ENCODE data around the gene VTI1A. TPM values are rescaled to one million over a fixed set of nuclear protein-coding genes. Genes with fewer than 3 reads are reported as not detected.

Gene VTI1A
- total and polyA plus RNA-seq, 2 of the 8 experiments (the other 6 are each of a cell fraction or from before 2014, with no cell fraction given), result 6.0 to 20.0 TPM

DNA sequence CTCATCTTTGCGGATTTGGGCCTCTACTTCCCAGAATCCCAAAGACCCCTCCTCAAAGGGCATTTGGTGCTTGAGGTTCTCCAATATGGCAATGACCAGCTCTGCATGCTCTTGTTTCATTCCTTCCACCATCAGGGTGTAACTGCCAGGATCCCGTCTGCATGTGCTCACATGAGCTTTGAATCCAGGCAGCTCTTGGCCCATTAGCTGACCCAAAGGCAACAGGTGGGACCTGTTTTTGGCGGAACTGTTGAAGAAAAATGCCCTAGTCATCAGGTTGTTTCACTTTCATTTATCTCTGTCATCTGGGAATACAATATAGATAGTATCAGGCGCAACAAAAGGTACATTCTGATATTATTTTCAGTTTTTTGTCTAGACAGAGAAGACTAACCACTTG, 343.9 kb downstream of the VTI1A start:
- CTCF ChIA-PET (ENCODE audit: partially characterized antibody), result interaction anchor here (0.8 to 2.1 kb wide), 3 partner anchors 10 to 80 kb away, joined by 3 to 9 read pairs (median 7); no protein-coding TSS in a partner anchor
- POLR2A ChIA-PET (ENCODE audit: partially characterized antibody), result interaction anchor here (1.4 kb wide), 1 partner anchor 24 kb away, joined by 3 read pairs; no protein-coding TSS in a partner anchor
- no peak overlapping the region for H4K91ac ChIP-seq (replicated peaks; ENCODE audit: insufficient read length, low read length)
- TF ChIP-seq EZH2 (IDR thresholded peaks at IDR 0.05; ENCODE audit: low read depth, low read length, severe bottlenecking) (no peak), NANOG (IDR thresholded peaks at IDR 0.05; ENCODE audit: insufficient read depth, low read depth, low read length, poor library complexity, severe bottlenecking) (no peak), CTBP2 (IDR thresholded peaks at IDR 0.05; ENCODE audit: borderline replicate concordance, insufficient read depth, insufficient read length, low read length) (no peak), RAD21 (IDR thresholded peaks at IDR 0.05 in 1 of 2, conservative IDR thresholded peaks at IDR 0.05 in 1 of 2; ENCODE audit: low read depth in 2 of 2, low read length in 2 of 2) (no peak), TCF12 (IDR thresholded peaks at IDR 0.05; ENCODE audit: low read depth, low read length) (no peak), JUN (IDR thresholded peaks at IDR 0.05; ENCODE audit: low read depth, low read length) (no peak), RXRA (IDR thresholded peaks at IDR 0.05; ENCODE audit: insufficient read depth, low read depth, low read length) (no peak), GABPA (IDR thresholded peaks at IDR 0.05; ENCODE audit: borderline replicate concordance, insufficient read depth, low read length) (no peak), BACH1 (IDR thresholded peaks at IDR 0.05; ENCODE audit: low read length) (no peak)
- TF ChIP-seq, protein P1, sequence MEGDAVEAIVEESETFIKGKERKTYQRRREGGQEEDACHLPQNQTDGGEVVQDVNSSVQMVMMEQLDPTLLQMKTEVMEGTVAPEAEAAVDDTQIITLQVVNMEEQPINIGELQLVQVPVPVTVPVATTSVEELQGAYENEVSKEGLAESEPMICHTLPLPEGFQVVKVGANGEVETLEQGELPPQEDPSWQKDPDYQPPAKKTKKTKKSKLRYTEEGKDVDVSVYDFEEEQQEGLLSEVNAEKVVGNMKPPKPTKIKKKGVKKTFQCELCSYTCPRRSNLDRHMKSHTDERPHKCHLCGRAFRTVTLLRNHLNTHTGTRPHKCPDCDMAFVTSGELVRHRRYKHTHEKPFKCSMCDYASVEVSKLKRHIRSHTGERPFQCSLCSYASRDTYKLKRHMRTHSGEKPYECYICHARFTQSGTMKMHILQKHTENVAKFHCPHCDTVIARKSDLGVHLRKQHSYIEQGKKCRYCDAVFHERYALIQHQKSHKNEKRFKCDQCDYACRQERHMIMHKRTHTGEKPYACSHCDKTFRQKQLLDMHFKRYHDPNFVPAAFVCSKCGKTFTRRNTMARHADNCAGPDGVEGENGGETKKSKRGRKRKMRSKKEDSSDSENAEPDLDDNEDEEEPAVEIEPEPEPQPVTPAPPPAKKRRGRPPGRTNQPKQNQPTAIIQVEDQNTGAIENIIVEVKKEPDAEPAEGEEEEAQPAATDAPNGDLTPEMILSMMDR (IDR thresholded peaks at IDR 0.05; ENCODE audit: control extremely low read depth in 1 of 3, insufficient read depth in 1 of 3, low read depth in 1 of 3, low read length in 3 of 3), result no peak

More for the DNA sequence above, 343.9 kb downstream of the VTI1A start:
- Histone ChIP-seq H2BK5ac (ENCODE audit: low read depth, low read length) (no peak overlapping the region), H3K27me3 (replicated peaks in 1 of 4; ENCODE audit: control insufficient read depth in 3 of 4, extremely low read depth in 1 of 4, insufficient read depth in 3 of 4, low read length in 3 of 4) (no peaks in the 10 kb centered on the region), H3K18ac (ENCODE audit: extremely low read depth, low read length) (no peak overlapping the region), H4K20me1 (replicated peaks in 1 of 2; ENCODE audit: control insufficient read depth in 1 of 2, insufficient read depth in 2 of 2, low read length in 2 of 2) (no peaks in the 10 kb centered on the region), H2BK12ac (ENCODE audit: low read depth, low read length) (no peak overlapping the region), H3K9ac (replicated peaks in 1 of 4; ENCODE audit: extremely low read depth in 1 of 4, low read depth in 3 of 4, low read length in 3 of 4) (no peak overlapping the region), H2BK15ac (ENCODE audit: low read length) (no peak overlapping the region), H3K23ac (ENCODE audit: insufficient read length) (no peak overlapping the region), H4K5ac (ENCODE audit: insufficient read length, low read depth, low read length) (no peak overlapping the region), H3K4me1 (replicated peaks in 1 of 4; ENCODE audit: control insufficient read depth in 3 of 4, insufficient read depth in 4 of 4, low read length in 3 of 4) (peaks cover 0 to 14% (median 2%) of the 10 kb centered on the region in 4 experiments; a peak in 1 of 7 replicates), H4K8ac (ENCODE audit: extremely low read depth, insufficient read depth, low read length) (no peak overlapping the region), H2AFZ (ENCODE audit: low read length) (no peak overlapping the region), H3K4me3 (ENCODE audit: extremely low read depth in 1 of 4, insufficient read depth in 2 of 4, low read depth in 3 of 4, low read length in 4 of 4) (no peak overlapping the region), H3K4ac (replicated peaks; ENCODE audit: insufficient read length, low read depth, low read length) (no peak overlapping the region), H3K23me2 (ENCODE audit: low read depth, low read length) (no peaks in the 10 kb centered on the region), H3K36me3 (ENCODE audit: control insufficient read depth in 2 of 4, insufficient read depth in 4 of 4, low read length in 3 of 4) (no peaks in the 10 kb centered on the region), H3K27ac (ENCODE audit: low read depth, low read length) (no peak overlapping the region), H2BK20ac (ENCODE audit: low read length) (no peak overlapping the region), H3K4me2 (ENCODE audit: insufficient read depth in 1 of 2, low read depth in 2 of 2, low read length in 2 of 2) (no peak overlapping the region), H3K9me3 (ENCODE audit: insufficient read depth in 2 of 2, low read depth in 1 of 2, low read length in 1 of 2) (no peaks in the 10 kb centered on the region), H2AK5ac (ENCODE audit: low read depth, low read length) (no peak overlapping the region), H3K79me2 (ENCODE audit: control insufficient read depth in 1 of 2, insufficient read depth in 2 of 2, low read length in 2 of 2) (no peaks in the 10 kb centered on the region), H3K79me1 (ENCODE audit: low read depth, low read length) (no peaks in the 10 kb centered on the region), H3K56ac (replicated peaks; ENCODE audit: insufficient read length, low read depth, low read length) (no peak overlapping the region), H3K14ac (ENCODE audit: insufficient read length) (no peak overlapping the region), H2BK120ac (replicated peaks; ENCODE audit: low read depth, low read length) (no peak overlapping the region)
- WGBS, 2 experiments (ENCODE audit: extremely low coverage in 1 of 2, insufficient coverage in 1 of 2, insufficient read length in 1 of 2, insufficient replicate concordance in 2 of 2, low coverage in 1 of 2, low lambda C conversion rate in 2 of 2, missing lambda C conversion rate in 1 of 2), result 94% methylated on average over 4 of the region's 4 CpGs; no CpG with 5 or more reads in 1 of the 2 experiments
- FAIRE-seq (no peak), DNase-seq (ENCODE audit: low read depth in 1 of 2, low spot score in 2 of 2) (peak in 1 of 2 experiments; percentile 36)
